Neural cell (in vitro differentiated cells): ENCODE results near the gene ATP13A5.

ENCODE experiments used
- EP300 ChIP-seq: fragments of 450-650 bp; conservative IDR thresholded peaks from 2 replicates; pipeline ENCODE4 v1.6.1; 2014; ENCODE audit warnings: antibody characterized with exemption, mild to moderate bottlenecking, moderate library complexity; ENCODE audit not compliant: poor library complexity, severe bottlenecking
- EZH2 ChIP-seq: fragments of 200-600, 300-800 bp; shearing (Covaris generic), sonication (generic); IDR thresholded peaks from 2 replicates; pipeline ENCODE4 v1.6.1; 2014; ENCODE audit warnings: antibody characterized with exemption, low read length, borderline replicate concordance, mild to moderate bottlenecking; ENCODE audit not compliant: insufficient read depth, poor library complexity, severe bottlenecking
- POLR2AphosphoS5 ChIP-seq: IDR thresholded peaks from 2 replicates; pipeline ENCODE4 v1.6.1; 2012
- RAD21 ChIP-seq: fragments of 450-650 bp; conservative IDR thresholded peaks from 2 replicates; pipeline ENCODE4 v1.6.1; 2014; ENCODE audit warnings: antibody characterized with exemption, mild to moderate bottlenecking, moderate library complexity
- TAF1 ChIP-seq: IDR thresholded peaks from 2 replicates; pipeline ENCODE4 v1.6.1; 2012; ENCODE audit warnings: low read depth
- TF ChIP-seq, protein P1 (sequence below): fragments of 450-650 bp; IDR thresholded peaks from 2 replicates; pipeline ENCODE4 v1.5.1; 2014; ENCODE audit warnings: antibody characterized with exemption, mild to moderate bottlenecking, moderate library complexity; ENCODE audit not compliant: poor library complexity, severe bottlenecking

DNA sequence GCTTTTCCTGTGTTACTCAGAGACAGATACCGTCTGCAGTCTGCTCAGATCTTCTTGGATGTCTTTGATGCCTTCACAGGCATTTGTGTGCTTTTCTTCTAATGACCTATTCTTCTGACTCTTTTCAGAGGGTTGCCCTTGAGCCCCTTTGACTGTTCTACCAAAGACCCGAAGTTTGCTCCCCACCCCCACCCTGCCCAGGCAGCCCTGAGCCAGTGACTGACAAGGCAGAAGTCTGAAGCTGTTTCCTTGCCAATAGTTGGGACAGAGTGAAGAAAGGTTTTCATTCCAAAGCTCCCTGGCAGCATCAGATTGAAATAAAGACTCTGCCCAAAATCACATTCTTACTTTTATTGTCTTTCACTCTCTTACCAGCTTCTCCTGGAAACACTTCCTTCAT is 9.0 kb upstream of the ATP13A5 start:
- TF ChIP-seq TAF1 (no peak), EP300 (no peak), POLR2AphosphoS5 (no peak), EZH2 (no peak), RAD21 (no peak)
- TF ChIP-seq, protein P1, sequence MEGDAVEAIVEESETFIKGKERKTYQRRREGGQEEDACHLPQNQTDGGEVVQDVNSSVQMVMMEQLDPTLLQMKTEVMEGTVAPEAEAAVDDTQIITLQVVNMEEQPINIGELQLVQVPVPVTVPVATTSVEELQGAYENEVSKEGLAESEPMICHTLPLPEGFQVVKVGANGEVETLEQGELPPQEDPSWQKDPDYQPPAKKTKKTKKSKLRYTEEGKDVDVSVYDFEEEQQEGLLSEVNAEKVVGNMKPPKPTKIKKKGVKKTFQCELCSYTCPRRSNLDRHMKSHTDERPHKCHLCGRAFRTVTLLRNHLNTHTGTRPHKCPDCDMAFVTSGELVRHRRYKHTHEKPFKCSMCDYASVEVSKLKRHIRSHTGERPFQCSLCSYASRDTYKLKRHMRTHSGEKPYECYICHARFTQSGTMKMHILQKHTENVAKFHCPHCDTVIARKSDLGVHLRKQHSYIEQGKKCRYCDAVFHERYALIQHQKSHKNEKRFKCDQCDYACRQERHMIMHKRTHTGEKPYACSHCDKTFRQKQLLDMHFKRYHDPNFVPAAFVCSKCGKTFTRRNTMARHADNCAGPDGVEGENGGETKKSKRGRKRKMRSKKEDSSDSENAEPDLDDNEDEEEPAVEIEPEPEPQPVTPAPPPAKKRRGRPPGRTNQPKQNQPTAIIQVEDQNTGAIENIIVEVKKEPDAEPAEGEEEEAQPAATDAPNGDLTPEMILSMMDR, result no peak
